ENCODE results near the gene RHPN2.
"Not testable (repeated sequence)": the region's sequence is repeated elsewhere in the genome, so short reads cannot be mapped to it uniquely, and the experiment has no call there.

DNA sequence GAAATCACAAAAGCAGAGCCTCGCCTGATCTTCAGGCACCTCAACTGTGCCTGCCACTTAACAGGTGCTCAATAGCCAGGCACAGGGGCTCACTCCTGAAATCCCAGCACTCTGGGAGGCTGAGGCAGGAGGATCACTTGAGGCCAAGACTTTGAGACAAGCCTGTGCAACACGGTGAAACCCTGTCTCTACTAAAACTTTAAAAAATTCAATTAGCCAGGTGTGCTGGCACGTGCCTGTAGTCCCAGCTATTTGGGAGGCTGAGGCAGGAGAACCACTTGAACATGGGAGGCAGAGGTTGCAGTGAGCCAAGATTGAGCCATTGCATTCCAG, 22.9 kb downstream of the RHPN2 start:
- TF ChIP-seq CTCF, POLR2AphosphoS5 (IDR thresholded peaks at IDR 0.05): not testable (repeated sequence)

All from sigmoid colon (tissue), 4 donors.